HepG2 (cell line): ENCODE measurements around the gene UBR1. TPM values are rescaled to one million over a fixed set of nuclear protein-coding genes. Genes with fewer than 3 reads are reported as not detected.

ENCODE experiments used
- ATAC-seq: fragments of 200-7000 bp; cut with Tn5 transposase; 3 replicates; pipeline ENCODE4 v1.9.1; 2020; ENCODE audit warnings: mild to moderate bottlenecking, moderate library complexity
- BruUV-seq: library from RNA; stranded (reverse); fragments of 400-500 nt; replicated peaks from 2 replicates; lab custom pipeline; 2021; lab: Mats Ljungman, UMichigan
- CTCF ChIA-PET: fragments of 300-600 bp; formaldehyde crosslinking; extraction: SDS; loops from one replicate; lab custom pipeline; 2021; ENCODE audit warnings: low total read pairs, inconsistent platforms, low intra/inter-chr PET ratio; lab: Yijun Ruan, JAX
- POLR2A ChIA-PET: fragments of 350-600 bp; sonication (Branson Sonifier 250); formaldehyde crosslinking; loops from one replicate; lab custom pipeline; 2020; ENCODE audit warnings: antibody characterized with exemption, inconsistent platforms; lab: Yijun Ruan, JAX
- DNase-seq: peaks from one replicate; pipeline ENCODE4 v3.0.0-alpha.2; 2015; ENCODE audit warnings: low spot score
- FAIRE-seq: peaks from 3 replicates; lab custom pipeline; 2011; peaks lifted over from hg19 to GRCh38; lab: Jason Lieb, UNC
- H2AFZ ChIP-seq: one replicate; pipeline ENCODE4 v1.6.1; 2011; ENCODE audit warnings: low read length, inconsistent platforms
- H3K27ac ChIP-seq: fragments of 300-600 bp; 3 replicates; pipeline ENCODE4 v1.8.0; 2011; ENCODE audit warnings: mixed run types, mild to moderate bottlenecking, mixed read lengths, low read length, inconsistent platforms; ENCODE audit not compliant: insufficient read depth; ENCODE audit errors: extremely low read length
- H3K27me3 ChIP-seq, 2 experiments: fragments of 200-600 bp in 1 of 2; 2 replicates in 1 of 2; 3 replicates in 1 of 2; pipeline versions ENCODE4 v1.6.0 to v1.8.0; 2011; ENCODE audit warnings: low read length in 2 of 2, mild to moderate bottlenecking in 2 of 2, moderate library complexity in 2 of 2, inconsistent platforms in 1 of 2; ENCODE audit not compliant: insufficient read depth in 2 of 2, control insufficient read depth in 1 of 2
- H3K36me3 ChIP-seq, 2 experiments: fragments of 200-600 bp in 1 of 2; replicated peaks in 1 of 2; 2 replicates in 1 of 2; 3 replicates in 1 of 2; pipeline versions ENCODE4 v1.5.1 to v1.8.0; 2011; ENCODE audit warnings: low read length in 2 of 2, inconsistent platforms in 1 of 2; ENCODE audit not compliant: insufficient read depth in 2 of 2, control insufficient read depth in 1 of 2
- H3K4me1 ChIP-seq: 2 replicates; pipeline ENCODE4 v1.5.1; 2012; ENCODE audit warnings: low read length, inconsistent platforms; ENCODE audit not compliant: insufficient read depth
- H3K4me2 ChIP-seq: 2 replicates; pipeline ENCODE4 v1.6.0; 2011; ENCODE audit warnings: low read depth, low read length, inconsistent platforms
- H3K4me3 ChIP-seq, 3 experiments: fragments of 200-600 bp in 1 of 3; sonication (generic), shearing (Covaris generic) in 1 of 3; replicated peaks in 1 of 3; 2 replicates each; pipeline ENCODE4 v1.5.1; 2011 to 2016; ENCODE audit warnings: low read length in 3 of 3, inconsistent platforms in 2 of 3, low read depth in 2 of 3, mild to moderate bottlenecking in 2 of 3, control low read depth in 1 of 3, mixed read lengths in 1 of 3; ENCODE audit not compliant: insufficient read depth in 1 of 3
- H3K79me2 ChIP-seq: one replicate; pipeline ENCODE4 v1.6.1; 2011; ENCODE audit warnings: low read length, inconsistent platforms; ENCODE audit not compliant: insufficient read depth
- H3K9ac ChIP-seq: 2 replicates; pipeline ENCODE4 v1.6.0; 2011; ENCODE audit warnings: mild to moderate bottlenecking, low read depth, low read length, inconsistent platforms; ENCODE audit not compliant: insufficient read depth
- H3K9me3 ChIP-seq: 2 replicates; pipeline ENCODE4 v1.5.1; 2012; ENCODE audit warnings: mild to moderate bottlenecking, low read length
- H4K20me1 ChIP-seq: 2 replicates; pipeline ENCODE4 v1.6.0; 2011; ENCODE audit warnings: inconsistent platforms, mild to moderate bottlenecking, low read length, moderate library complexity; ENCODE audit not compliant: insufficient read depth
- MBD4 ChIP-seq: IDR thresholded peaks from 2 replicates; pipeline ENCODE4 v1.6.1; 2012; ENCODE audit warnings: low read length, inconsistent platforms, borderline replicate concordance
- TP53 ChIP-seq: sonication (generic); formaldehyde crosslinking; conservative IDR thresholded peaks from 2 replicates; pipeline ENCODE4 v1.4.0; 2020; ENCODE audit warnings: missing genetic modification reagents
- TRIM22 ChIP-seq: fragments of 450-650 bp; IDR thresholded peaks from 2 replicates; pipeline ENCODE4 v1.6.1; 2017
- ZBTB4 ChIP-seq: sonication (generic); formaldehyde crosslinking; IDR thresholded peaks from 2 replicates; pipeline ENCODE4 v1.4.0; 2020; ENCODE audit warnings: missing genetic modification reagents, mild to moderate bottlenecking, borderline replicate concordance
- ZMYM3 ChIP-seq: sonication (generic); formaldehyde crosslinking; IDR thresholded peaks from 2 replicates; pipeline ENCODE4 v1.5.1; 2020; ENCODE audit warnings: mild to moderate bottlenecking, missing genetic modification reagents
- ZNF121 ChIP-seq: sonication (generic); formaldehyde crosslinking; IDR thresholded peaks from 2 replicates; pipeline ENCODE4 v1.5.0; 2020; ENCODE audit warnings: mild to moderate bottlenecking, missing genetic modification reagents
- ZNF292 ChIP-seq: sonication (generic); formaldehyde crosslinking; IDR thresholded peaks from 2 replicates; pipeline ENCODE4 v1.8.1; 2022; ENCODE audit warnings: mild to moderate bottlenecking, low read depth, missing genetic modification reagents, borderline replicate concordance
- ZNF614 ChIP-seq: IDR thresholded peaks from 2 replicates; pipeline ENCODE4 v1.6.1; 2018; ENCODE audit warnings: missing biosample characterization, missing genetic modification reagents, inconsistent platforms, borderline replicate concordance
- ZNF83 ChIP-seq: sonication (generic); formaldehyde crosslinking; IDR thresholded peaks from 2 replicates; pipeline ENCODE4 v1.4.0; 2020; ENCODE audit warnings: missing genetic modification reagents, mild to moderate bottlenecking, borderline replicate concordance
- WGBS: methylation state at CpG from one replicate; pipeline ENCODE4 v1.1.6; 2017; ENCODE audit warnings: low lambda C conversion rate; 5-methylcytosine and 5-hydroxymethylcytosine counted together
- in situ Hi-C: cut with HindIII; loops from 2 replicates; pipeline ENCODE4 v1.10.0; 2017; ENCODE audit warnings: low pct_unique_long_range_greater_than_20kb; ENCODE audit not compliant: extremely low pct_ligation_motif_present
- intact Hi-C: fragments of 100-400 bp; cut with micrococcal nuclease; formaldehyde crosslinking; loops from one replicate; pipeline ENCODE4 v1.10.0; 2022; ENCODE audit not compliant: unreplicated experiment
- polyA plus RNA-seq, 8 experiments: library from polyadenylated mRNA; depleted of rRNA in 3 of 8; stranded (reverse) in 7 of 8; unstranded in 1 of 8; fragments of >200 nt; fragmentation: Illumina TruSeq in 4 of 8; extraction: Trizol in 4 of 8; gene quantifications; 2 replicates each; pipeline versions ENCODE4 v1.2.1 to v1.2.3, GENCODE V29; 2011 to 2016; ENCODE audit warnings: low read depth in 4 of 8, missing spikeins in 1 of 8, mixed read lengths in 1 of 8; ENCODE audit not compliant: insufficient read depth in 1 of 8
- total RNA-seq, 5 experiments: library from RNA; depleted of rRNA; stranded (reverse); fragments of >200 nt; fragmentation: Illumina TruSeq; extraction: Trizol; gene quantifications; 2 replicates each; pipeline ENCODE4 v1.2.3, GENCODE V29; 2016; ENCODE audit warnings: low read depth in 1 of 5
- TF ChIP-seq, protein P1 (sequence below): sonication (generic); formaldehyde crosslinking; conservative IDR thresholded peaks from 2 replicates; pipeline ENCODE4 v1.8.1; 2023; ENCODE audit warnings: missing genetic modification reagents
- TF ChIP-seq, protein P2 (sequence below): sonication (generic); formaldehyde crosslinking; IDR thresholded peaks from 2 replicates; pipeline ENCODE4 v1.5.0; 2020; ENCODE audit warnings: missing genetic modification reagents

Gene UBR1
- total and polyA plus RNA-seq, 2 of the 13 experiments (the other 11 are each of a cell fraction or from before 2014, with no cell fraction given): 6.4 to 18.0 TPM

GRCh38 chr15:42973114-42973513 is 132.7 kb downstream of the UBR1 start:
- Histone ChIP-seq H3K9me3 (no peaks in the 10 kb centered on the region), H3K4me3 (no peak overlapping the region), H3K36me3 (peaks cover 6 to 34% of the 10 kb centered on the region in 2 experiments; a peak in 4 of 5 replicates), H3K27ac (no peak overlapping the region), H4K20me1 (no peaks in the 10 kb centered on the region), H3K27me3 (no peaks in the 10 kb centered on the region), H3K4me1 (peaks cover 20% of the 10 kb centered on the region), H3K4me2 (no peak overlapping the region), H3K79me2 (no peaks in the 10 kb centered on the region), H3K9ac (no peak overlapping the region), H2AFZ (no peak overlapping the region)
- WGBS: 96% methylated on average over 4 of the region's 4 CpGs
- POLR2A ChIA-PET: no interaction called here
- in situ Hi-C loops: no loop called here
- no TSS peak for BruUV-seq
- ATAC-seq (no peak), DNase-seq (no peak), FAIRE-seq (no peak)
- intact Hi-C loops: no loop called here
- TF ChIP-seq ZMYM3 (CRISPR knock-in tag) (0 out of 2 replicates have a peak, but pooled peaks have one; percentile 27), TRIM22 (no peak), ZNF121 (peak; percentile 85), MBD4 (no peak), ZNF614 (CRISPR knock-in tag) (no peak), ZNF83 (CRISPR knock-in tag) (no peak), TP53 (CRISPR knock-in tag) (no peak), ZNF292 (CRISPR knock-in tag) (no peak), ZBTB4 (CRISPR knock-in tag) (no peak)
- TF ChIP-seq, protein P1, sequence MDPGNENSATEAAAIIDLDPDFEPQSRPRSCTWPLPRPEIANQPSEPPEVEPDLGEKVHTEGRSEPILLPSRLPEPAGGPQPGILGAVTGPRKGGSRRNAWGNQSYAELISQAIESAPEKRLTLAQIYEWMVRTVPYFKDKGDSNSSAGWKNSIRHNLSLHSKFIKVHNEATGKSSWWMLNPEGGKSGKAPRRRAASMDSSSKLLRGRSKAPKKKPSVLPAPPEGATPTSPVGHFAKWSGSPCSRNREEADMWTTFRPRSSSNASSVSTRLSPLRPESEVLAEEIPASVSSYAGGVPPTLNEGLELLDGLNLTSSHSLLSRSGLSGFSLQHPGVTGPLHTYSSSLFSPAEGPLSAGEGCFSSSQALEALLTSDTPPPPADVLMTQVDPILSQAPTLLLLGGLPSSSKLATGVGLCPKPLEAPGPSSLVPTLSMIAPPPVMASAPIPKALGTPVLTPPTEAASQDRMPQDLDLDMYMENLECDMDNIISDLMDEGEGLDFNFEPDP (CRISPR knock-in tag): no peak
- TF ChIP-seq, protein P2, sequence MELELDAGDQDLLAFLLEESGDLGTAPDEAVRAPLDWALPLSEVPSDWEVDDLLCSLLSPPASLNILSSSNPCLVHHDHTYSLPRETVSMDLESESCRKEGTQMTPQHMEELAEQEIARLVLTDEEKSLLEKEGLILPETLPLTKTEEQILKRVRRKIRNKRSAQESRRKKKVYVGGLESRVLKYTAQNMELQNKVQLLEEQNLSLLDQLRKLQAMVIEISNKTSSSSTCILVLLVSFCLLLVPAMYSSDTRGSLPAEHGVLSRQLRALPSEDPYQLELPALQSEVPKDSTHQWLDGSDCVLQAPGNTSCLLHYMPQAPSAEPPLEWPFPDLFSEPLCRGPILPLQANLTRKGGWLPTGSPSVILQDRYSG (CRISPR knock-in tag): no peak
- CTCF ChIA-PET: no interaction called here
